GM12872 (cell line): Measurements from ENCODE around the gene SDR9C7.

Experiments used
- TF ChIP-seq, protein P1 (sequence below): IDR thresholded peaks from 3 replicates; pipeline ENCODE4 v1.5.1; 2011; ENCODE audit warnings: low read depth, mild to moderate bottlenecking, low read length, moderate library complexity; ENCODE audit not compliant: insufficient read depth

SDR9C7 gene

DNA sequence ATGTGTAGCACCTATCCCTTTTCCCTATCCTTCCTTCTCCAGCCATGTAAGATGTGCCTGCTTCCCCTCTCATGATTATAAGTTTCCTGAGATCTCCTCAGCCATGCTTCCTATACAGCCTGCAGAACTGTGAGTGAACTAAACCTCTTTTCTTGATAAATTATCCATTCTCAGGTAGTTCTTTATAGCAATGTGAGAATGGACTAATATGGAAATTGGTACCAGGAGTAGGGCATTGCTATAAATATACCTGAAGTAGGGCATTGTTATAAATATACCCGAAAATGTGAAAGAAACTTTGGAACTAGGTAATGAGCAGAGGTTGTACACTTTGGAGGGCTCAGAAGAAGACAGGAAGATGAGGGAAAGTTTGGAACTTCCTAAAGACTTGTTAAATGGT lies 48.9 kb downstream of the SDR9C7 start:
- TF ChIP-seq, protein P1, sequence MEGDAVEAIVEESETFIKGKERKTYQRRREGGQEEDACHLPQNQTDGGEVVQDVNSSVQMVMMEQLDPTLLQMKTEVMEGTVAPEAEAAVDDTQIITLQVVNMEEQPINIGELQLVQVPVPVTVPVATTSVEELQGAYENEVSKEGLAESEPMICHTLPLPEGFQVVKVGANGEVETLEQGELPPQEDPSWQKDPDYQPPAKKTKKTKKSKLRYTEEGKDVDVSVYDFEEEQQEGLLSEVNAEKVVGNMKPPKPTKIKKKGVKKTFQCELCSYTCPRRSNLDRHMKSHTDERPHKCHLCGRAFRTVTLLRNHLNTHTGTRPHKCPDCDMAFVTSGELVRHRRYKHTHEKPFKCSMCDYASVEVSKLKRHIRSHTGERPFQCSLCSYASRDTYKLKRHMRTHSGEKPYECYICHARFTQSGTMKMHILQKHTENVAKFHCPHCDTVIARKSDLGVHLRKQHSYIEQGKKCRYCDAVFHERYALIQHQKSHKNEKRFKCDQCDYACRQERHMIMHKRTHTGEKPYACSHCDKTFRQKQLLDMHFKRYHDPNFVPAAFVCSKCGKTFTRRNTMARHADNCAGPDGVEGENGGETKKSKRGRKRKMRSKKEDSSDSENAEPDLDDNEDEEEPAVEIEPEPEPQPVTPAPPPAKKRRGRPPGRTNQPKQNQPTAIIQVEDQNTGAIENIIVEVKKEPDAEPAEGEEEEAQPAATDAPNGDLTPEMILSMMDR, result no peak

DNA sequence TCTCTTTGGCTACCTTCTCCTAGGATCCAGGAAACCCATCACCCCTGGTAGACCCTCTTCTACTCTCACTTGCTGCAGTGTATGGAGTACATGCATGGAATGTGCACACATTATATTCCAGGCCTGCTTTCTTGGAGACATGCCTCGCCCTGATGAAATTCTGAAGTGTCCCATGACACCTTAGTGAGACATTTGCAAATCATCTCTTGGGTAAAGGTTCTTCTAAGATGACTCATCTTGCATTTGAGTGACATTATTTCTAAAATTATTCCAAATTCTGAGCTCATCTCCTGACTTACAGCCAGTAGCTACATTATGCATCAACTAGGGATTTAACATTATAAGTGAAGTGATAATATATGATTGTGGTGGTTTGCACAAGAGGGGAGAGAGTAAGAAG lies 49.8 kb downstream of the SDR9C7 start:
- TF ChIP-seq, protein P1, result no peak

DNA sequence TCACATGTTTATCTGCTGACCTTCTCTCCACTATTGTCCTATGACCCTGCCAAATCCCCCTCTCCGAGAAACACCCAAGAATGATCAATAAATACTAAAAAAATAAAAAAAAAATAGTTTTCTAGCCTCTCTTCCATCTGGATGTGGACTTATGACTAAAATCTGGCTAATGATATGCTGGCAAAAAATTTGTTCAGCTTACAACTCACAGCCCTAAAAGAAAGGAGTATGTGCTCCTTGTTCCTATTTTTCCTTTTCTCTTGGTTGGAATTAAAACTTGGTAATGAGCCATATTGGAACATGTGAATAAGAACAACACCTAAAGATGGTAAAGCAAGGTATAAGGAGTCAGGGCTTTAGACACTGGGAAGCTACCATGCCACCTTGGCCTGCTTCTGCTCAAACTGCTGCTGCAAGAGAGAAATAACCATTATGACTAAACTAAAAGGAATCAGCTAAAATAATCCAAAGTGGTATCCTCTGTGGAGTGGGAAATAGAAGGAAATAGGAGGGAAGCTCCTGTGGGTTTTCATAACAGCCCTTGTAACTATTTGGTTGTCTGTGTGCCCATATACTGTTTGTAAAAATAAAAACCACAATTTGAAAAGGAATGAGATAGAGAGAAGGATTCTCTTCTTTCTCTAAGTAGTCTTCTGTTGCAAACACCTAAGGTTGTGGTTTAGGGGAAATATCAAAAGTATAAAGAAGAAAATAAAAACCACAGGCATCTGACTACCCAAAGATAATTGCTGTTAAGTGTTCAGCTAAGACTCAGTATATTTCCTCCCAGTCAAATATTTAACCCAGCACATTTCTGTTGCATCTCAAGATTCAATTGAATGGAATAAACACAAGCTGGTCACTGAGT lies 53.8 kb downstream of the SDR9C7 start:
- TF ChIP-seq, protein P1, result no peak

DNA sequence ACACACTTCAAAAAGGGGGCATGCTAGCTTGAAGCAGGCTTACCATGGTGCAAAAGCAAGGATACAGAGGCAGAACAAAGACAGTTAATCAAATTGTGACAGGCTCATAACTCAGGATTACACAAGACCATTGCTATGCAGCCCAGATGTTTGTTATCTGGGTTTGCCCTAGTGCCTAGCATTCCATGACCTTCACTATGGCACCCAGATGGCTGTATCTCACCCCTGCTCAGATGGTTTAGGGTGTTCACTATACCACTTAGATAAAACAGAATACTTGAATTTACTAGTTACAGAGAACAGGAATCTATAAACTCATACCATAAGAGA lies 56.2 kb downstream of the SDR9C7 start:
- TF ChIP-seq, protein P1, result no peak

DNA sequence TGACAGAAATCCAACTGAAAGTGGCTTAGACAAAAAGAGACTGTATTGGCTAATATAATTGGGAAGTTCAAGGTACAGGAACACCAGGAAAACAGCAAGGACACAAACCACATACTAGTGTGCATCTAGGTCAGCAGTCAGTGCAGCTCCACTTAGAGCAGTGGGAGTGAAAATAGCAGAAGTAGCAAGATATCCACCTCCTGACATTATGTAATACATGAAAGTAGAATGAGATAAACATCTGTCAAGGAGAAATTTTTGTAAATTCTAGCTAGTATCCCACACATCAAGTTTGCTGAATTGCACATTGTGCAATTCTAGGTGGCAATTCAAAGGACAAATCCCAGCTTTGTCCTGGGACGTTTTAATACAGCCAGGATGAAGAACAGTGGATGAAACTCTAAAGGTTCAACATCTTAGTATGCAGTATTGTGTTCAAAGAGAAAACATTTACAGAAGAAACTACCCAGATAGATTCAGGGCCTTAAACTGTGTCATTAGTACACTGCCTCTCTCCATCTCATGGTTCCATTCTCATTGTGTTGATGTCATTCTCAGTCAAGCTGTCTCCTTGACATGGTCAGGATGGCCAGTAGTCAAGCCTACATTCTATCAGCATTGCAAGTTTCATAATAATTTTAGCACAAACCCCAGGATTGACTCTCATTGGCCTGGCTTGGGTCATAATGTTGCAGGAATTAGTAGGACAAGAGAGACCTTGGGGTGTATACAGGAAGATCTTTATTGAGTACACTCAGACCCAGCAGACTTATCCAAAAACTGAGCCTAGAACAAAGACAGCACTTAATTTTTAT lies 56.8 kb downstream of the SDR9C7 start:
- TF ChIP-seq, protein P1, result no peak

DNA sequence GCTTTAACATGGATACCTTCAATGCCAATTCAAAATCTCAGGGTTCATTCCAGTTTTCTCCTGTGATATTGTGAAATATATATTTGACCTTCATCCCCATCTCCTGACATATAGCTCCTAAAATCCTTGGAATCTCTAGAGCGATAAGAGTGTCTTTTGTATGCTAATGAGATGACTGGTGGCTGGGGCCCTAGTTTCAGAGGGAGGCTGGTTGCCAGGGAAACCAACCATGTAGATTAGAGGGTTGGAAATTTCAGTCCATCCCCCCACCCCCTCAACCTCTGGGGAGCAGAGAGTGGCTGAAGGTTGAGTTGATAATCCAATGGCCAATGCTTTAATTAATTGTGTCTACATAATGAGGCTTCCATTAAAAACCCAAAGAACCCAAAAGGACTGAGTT lies 59.4 kb downstream of the SDR9C7 start:
- TF ChIP-seq, protein P1, result no peak

DNA sequence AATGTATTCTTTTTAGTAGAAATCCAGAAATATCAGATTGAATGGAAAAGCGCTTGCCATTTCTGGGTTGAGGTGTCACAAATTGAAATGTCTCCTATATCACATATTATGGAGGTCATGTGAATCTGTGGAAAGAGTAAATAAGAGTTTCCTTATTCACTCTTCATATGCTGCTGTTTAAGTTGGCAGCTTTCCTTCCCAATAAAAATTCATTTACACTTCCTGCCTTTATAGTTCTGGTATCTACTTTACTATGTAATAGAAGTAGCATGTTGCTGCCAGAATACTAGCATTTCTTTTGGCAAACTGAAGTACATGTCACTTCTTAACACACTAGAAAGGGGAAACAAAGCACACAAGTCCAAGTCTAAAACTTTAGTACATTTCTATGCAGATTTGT lies 60.8 kb downstream of the SDR9C7 start:
- TF ChIP-seq, protein P1, result no peak
